ENCODE results near the gene CNTN4.

DNA sequence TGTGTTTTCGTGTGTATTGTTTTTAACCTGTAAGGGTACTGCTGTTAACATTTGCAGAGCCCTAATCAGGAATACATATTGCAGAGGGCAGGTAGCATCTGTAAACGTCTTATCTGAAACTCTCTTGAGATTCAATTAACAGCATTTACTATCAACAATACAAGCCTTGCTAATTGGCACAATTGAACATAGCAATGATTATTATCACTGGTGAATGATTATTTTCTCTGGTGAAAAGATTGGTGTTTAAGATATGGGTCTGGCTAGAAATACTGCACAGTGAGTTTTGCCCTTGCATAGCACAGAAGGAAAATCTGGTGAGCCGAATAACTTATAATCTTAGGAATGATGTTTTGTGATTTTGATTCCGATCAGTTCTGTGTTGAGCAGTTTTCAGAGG lies 5.9 kb upstream of the CNTN4 start:
- TF ChIP-seq CTCF (IDR thresholded peaks at IDR 0.05) (no peak), POLR2AphosphoS5 (IDR thresholded peaks at IDR 0.05) (no peak)

All from upper lobe of left lung (tissue), 4 donors.